ENCODE data around the gene R3HDM4. TPM values are rescaled to one million over a fixed set of nuclear protein-coding genes. Genes with fewer than 3 reads are reported as not detected.

The R3HDM4 gene
- total and polyA plus RNA-seq, 9 of the 15 experiments (the other 6 are each of a cell fraction or from before 2014, with no cell fraction given), result 3.2 to 154 (median 59.0) TPM

DNA sequence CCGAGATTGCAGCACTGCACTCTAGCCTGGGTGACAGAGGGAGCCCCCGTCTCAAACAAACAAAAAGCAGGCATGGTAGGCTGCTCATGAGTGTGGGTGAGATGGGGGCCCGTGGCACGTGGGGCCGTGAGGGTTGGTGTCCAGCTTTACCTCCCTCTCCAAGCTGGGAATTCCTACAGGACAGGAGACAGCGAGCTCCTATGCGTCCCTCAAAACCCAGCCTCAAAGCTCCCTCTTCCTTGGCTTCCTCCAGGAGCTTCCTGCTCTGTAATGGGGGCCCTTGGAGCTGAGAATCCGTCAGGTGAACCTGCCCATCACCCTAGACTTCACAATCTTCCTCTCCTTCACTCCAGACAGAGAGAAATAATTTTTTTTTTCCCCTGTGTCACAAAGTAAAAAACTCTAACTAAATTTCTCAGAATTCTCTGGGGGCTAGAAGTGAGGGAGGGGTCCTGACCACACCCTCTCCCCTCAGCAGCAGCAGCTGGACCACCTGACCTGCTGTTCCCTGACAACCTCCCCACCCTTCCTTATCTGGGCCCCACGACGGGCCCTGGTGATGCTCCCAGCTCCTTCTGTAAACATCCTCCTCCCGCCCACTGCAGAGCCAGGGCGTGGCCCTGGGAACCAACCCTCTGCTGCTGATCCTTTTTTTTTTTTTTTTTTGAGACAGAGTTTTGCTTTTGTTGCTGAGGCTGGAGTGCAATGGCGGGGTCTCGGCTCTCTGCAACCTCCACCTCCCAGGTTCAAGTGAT, 49.0 kb upstream of the R3HDM4 start (continued):
- no peak for TF ChIP-seq SREBF2 (CRISPR knock-in tag; IDR thresholded peaks at IDR 0.05)
- TF ChIP-seq, protein P1, sequence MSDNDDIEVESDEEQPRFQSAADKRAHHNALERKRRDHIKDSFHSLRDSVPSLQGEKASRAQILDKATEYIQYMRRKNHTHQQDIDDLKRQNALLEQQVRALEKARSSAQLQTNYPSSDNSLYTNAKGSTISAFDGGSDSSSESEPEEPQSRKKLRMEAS (CRISPR knock-in tag; IDR thresholded peaks at IDR 0.05), result no peak
- 0 out of 2 replicates have a peak, but pooled peaks have one; percentile 19 for TF ChIP-seq NBN (IDR thresholded peaks at IDR 0.05; ENCODE audit: low read depth)
- TF ChIP-seq ZBTB7A (IDR thresholded peaks at IDR 0.05; ENCODE audit: borderline replicate concordance, control insufficient read depth, low read depth, low read length), result peak; percentile 94; the same call in 1 of the 2 replicates
- TF ChIP-seq JUND (IDR thresholded peaks at IDR 0.05; ENCODE audit: borderline replicate concordance, low read depth, low read length), result peak; percentile 78
- peak; percentile 63; the same call in 1 of the 3 replicates for TF ChIP-seq JUND (tag; IDR thresholded peaks at IDR 0.05; ENCODE audit: borderline replicate concordance, low read depth, low read length)
- peak; percentile 71 for TF ChIP-seq TCF3 (CRISPR knock-in tag; IDR thresholded peaks at IDR 0.05)
- TF ChIP-seq SMARCE1 (IDR thresholded peaks at IDR 0.05), result peak; percentile 75
- no peak for TF ChIP-seq RBFOX2 (IDR thresholded peaks at IDR 0.05; ENCODE audit: low read depth, low read length)
- peak; percentile 76 for TF ChIP-seq NCOR1 (IDR thresholded peaks at IDR 0.05)
- TF ChIP-seq, protein P2, sequence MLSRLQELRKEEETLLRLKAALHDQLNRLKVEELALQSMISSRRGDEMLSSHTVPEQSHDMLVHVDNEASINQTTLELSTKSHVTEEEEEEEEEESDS (CRISPR knock-in tag; IDR thresholded peaks at IDR 0.05), result no peak
- peak in 1 of 2 experiments; percentile 14 for TF ChIP-seq E2F6 (IDR thresholded peaks at IDR 0.05; ENCODE audit: borderline replicate concordance in 1 of 2, extremely low read depth in 1 of 2, insufficient read depth in 1 of 2, insufficient read length in 1 of 2, low read depth in 1 of 2, low read length in 1 of 2, poor library complexity in 1 of 2, severe bottlenecking in 1 of 2)
- TF ChIP-seq SIN3B (IDR thresholded peaks at IDR 0.05; ENCODE audit: low read depth), result no peak
- TF ChIP-seq HDAC1 (IDR thresholded peaks at IDR 0.05), result peak; percentile 64 to 73; a peak in 3 of 4 replicates
- no peak for TF ChIP-seq RBM22 (IDR thresholded peaks at IDR 0.05; ENCODE audit: low read depth, low read length, poor library complexity, severe bottlenecking)
- TF ChIP-seq ZNF766 (CRISPR knock-in tag; conservative IDR thresholded peaks at IDR 0.05), result peak; percentile 65; the same call in 1 of the 2 replicates
- TF ChIP-seq ZKSCAN3 (CRISPR knock-in tag; IDR thresholded peaks at IDR 0.05), result no peak
- TF ChIP-seq TAF7 (tag; IDR thresholded peaks at IDR 0.05), result no peak
- TF ChIP-seq MAZ (CRISPR knock-in tag; conservative IDR thresholded peaks at IDR 0.05 in 1 of 2, IDR thresholded peaks at IDR 0.05 in 1 of 2), result peak; percentile 55 to 75; a peak in 3 of 4 replicates
- TF ChIP-seq SIX5 (IDR thresholded peaks at IDR 0.05; ENCODE audit: borderline replicate concordance in 1 of 2, insufficient read depth in 1 of 2, low read depth in 1 of 2, low read length in 2 of 2), result no peak
- no peak for TF ChIP-seq ZNF347 (CRISPR knock-in tag; IDR thresholded peaks at IDR 0.05; ENCODE audit: low read depth)
- TF ChIP-seq SP1 (CRISPR knock-in tag; IDR thresholded peaks at IDR 0.05), result peak; percentile 13; the same call in 1 of the 2 replicates

Measured in K562 (cell line).